Smooth muscle cell (in vitro differentiated cells): ENCODE measurements around the gene KCNK2. TPM values are rescaled to one million over a fixed set of nuclear protein-coding genes. Genes with fewer than 3 reads are reported as not detected.

ENCODE experiments used
- DNase-seq: peaks from one replicate; lab custom pipeline; 2025; ENCODE audit not compliant: unreplicated experiment; lab: John Stamatoyannopoulos, UW
- H2AFZ ChIP-seq: fragments of 200-600 bp; sonication (generic); 2 replicates; pipeline ENCODE4 v1.6.0; 2016; ENCODE audit warnings: antibody characterized with exemption, low read depth, mild to moderate bottlenecking
- H3F3A ChIP-seq: fragments of 200-600 bp; sonication (generic); 2 replicates; pipeline ENCODE4 v1.6.0; 2017; ENCODE audit warnings: antibody characterized with exemption, low read depth
- H3K27ac ChIP-seq: fragments of 200-600 bp; sonication (generic); 2 replicates; pipeline ENCODE4 v1.5.1; 2016; ENCODE audit warnings: low read depth, mild to moderate bottlenecking
- H3K27me3 ChIP-seq: fragments of 200-600 bp; sonication (generic); 2 replicates; pipeline ENCODE4 v1.6.1; 2016; ENCODE audit warnings: low read depth, mild to moderate bottlenecking
- H3K36me3 ChIP-seq: fragments of 200-600 bp; sonication (generic); 2 replicates; pipeline ENCODE4 v1.5.1; 2016; ENCODE audit warnings: low read depth
- H3K4me1 ChIP-seq: fragments of 200-600 bp; sonication (generic); 2 replicates; pipeline ENCODE4 v1.5.1; 2016; ENCODE audit warnings: low read depth
- H3K4me2 ChIP-seq: fragments of 200-600 bp; sonication (generic); 2 replicates; pipeline ENCODE4 v1.6.0; 2016; ENCODE audit warnings: mild to moderate bottlenecking
- H3K4me3 ChIP-seq: fragments of 200-600 bp; sonication (generic); 2 replicates; pipeline ENCODE4 v1.5.1; 2016; ENCODE audit warnings: mild to moderate bottlenecking
- H3K79me2 ChIP-seq: fragments of 200-600 bp; sonication (generic); 2 replicates; pipeline ENCODE4 v1.6.0; 2016; ENCODE audit warnings: low read depth, mild to moderate bottlenecking
- H3K9ac ChIP-seq: fragments of 200-600 bp; sonication (generic); 2 replicates; pipeline ENCODE4 v1.6.0; 2016; ENCODE audit warnings: low read depth
- H3K9me3 ChIP-seq: fragments of 200-600 bp; sonication (generic); replicated peaks from 2 replicates; pipeline ENCODE4 v1.5.1; 2016; ENCODE audit warnings: low read depth
- H4K20me1 ChIP-seq: fragments of 200-600 bp; sonication (generic); 2 replicates; pipeline ENCODE4 v1.6.0; 2016; ENCODE audit warnings: low read depth
- CTCF ChIP-seq: fragments of 200-600 bp; sonication (generic); IDR thresholded peaks from 2 replicates; pipeline ENCODE4 v1.5.1; 2017; ENCODE audit warnings: borderline replicate concordance, mild to moderate bottlenecking, antibody characterized with exemption; ENCODE audit not compliant: insufficient read depth, poor library complexity, severe bottlenecking
- WGBS: methylation state at CpG from one replicate; pipeline ENCODE4 v1.1.7; 2016; ENCODE audit warnings: low lambda C conversion rate; 5-methylcytosine and 5-hydroxymethylcytosine counted together
- polyA plus RNA-seq: library from polyadenylated mRNA; unstranded; fragments of >200 nt; fragmentation: Nextera tagmentation; extraction: Ambion mirVana; gene quantifications from 2 replicates; pipeline ENCODE4 v1.2.1, GENCODE V29; 2016
- total RNA-seq: library from RNA; depleted of rRNA; stranded (reverse); fragments of >200 nt; gene quantifications from 2 replicates; pipeline ENCODE4 v1.2.3, GENCODE V29; 2014

The KCNK2 gene
- total and polyA plus RNA-seq, 2 experiments from 2014 or later: not detected

- H3K27ac ChIP-seq: no peak overlapping the region
- no peaks in the 10 kb centered on the region for H3K9me3 ChIP-seq
- DNase-seq: no peak
- no peak overlapping the region for H3K4me2 ChIP-seq
- 94% methylated on average over 3 of the region's 3 CpGs for WGBS
- H3K4me3 ChIP-seq: no peak overlapping the region
- no peaks in the 10 kb centered on the region for H3K4me1 ChIP-seq
- no peaks in the 10 kb centered on the region for H3K27me3 ChIP-seq
- peak overlapping the region; percentile 21 for H2AFZ ChIP-seq
- H3F3A ChIP-seq: no peaks in the 10 kb centered on the region
- H3K9ac ChIP-seq: no peak overlapping the region
- H4K20me1 ChIP-seq: no peaks in the 10 kb centered on the region
- H3K36me3 ChIP-seq: no peaks in the 10 kb centered on the region
- no peak for TF ChIP-seq CTCF
- H3K79me2 ChIP-seq: no peaks in the 10 kb centered on the region
These were observed 174.6 kb downstream of the KCNK2 start for GRCh38 chr1:215256936-215257679.

GRCh38 chr1:215260711-215261110 is 178.2 kb downstream of the KCNK2 start:
- Histone ChIP-seq H3K27me3 (no peaks in the 10 kb centered on the region), H2AFZ (no peak overlapping the region), H4K20me1 (no peaks in the 10 kb centered on the region), H3K4me1 (no peaks in the 10 kb centered on the region), H3K36me3 (no peaks in the 10 kb centered on the region), H3K9me3 (no peaks in the 10 kb centered on the region), H3K9ac (no peak overlapping the region), H3K79me2 (no peaks in the 10 kb centered on the region), H3K4me3 (no peak overlapping the region), H3F3A (no peaks in the 10 kb centered on the region), H3K27ac (no peak overlapping the region), H3K4me2 (no peak overlapping the region)
- no peak for DNase-seq
- no peak for TF ChIP-seq CTCF
- WGBS: 90% methylated on average over 5 of the region's 5 CpGs

- Histone ChIP-seq H3K27ac (no peak overlapping the region), H3K9me3 (no peaks in the 10 kb centered on the region), H3K79me2 (no peaks in the 10 kb centered on the region), H3K36me3 (no peaks in the 10 kb centered on the region), H3K4me1 (no peaks in the 10 kb centered on the region), H3K4me2 (no peak overlapping the region), H3K27me3 (no peaks in the 10 kb centered on the region), H4K20me1 (no peaks in the 10 kb centered on the region), H3K9ac (no peak overlapping the region), H3F3A (no peaks in the 10 kb centered on the region), H3K4me3 (no peak overlapping the region), H2AFZ (no peak overlapping the region)
- TF ChIP-seq CTCF: no peak
- 96% methylated on average over 1 of the region's 1 CpG for WGBS
- no peak for DNase-seq
These were observed 179.6 kb downstream of the KCNK2 start for GRCh38 chr1:215262106-215262505.

- Histone ChIP-seq H3K36me3 (no peaks in the 10 kb centered on the region), H3K4me2 (no peak overlapping the region), H3K4me3 (no peak overlapping the region), H3K4me1 (no peaks in the 10 kb centered on the region), H3K27ac (no peak overlapping the region), H4K20me1 (no peaks in the 10 kb centered on the region), H3K9me3 (no peaks in the 10 kb centered on the region), H3K27me3 (no peaks in the 10 kb centered on the region), H3K9ac (no peak overlapping the region), H2AFZ (no peak overlapping the region), H3F3A (no peaks in the 10 kb centered on the region), H3K79me2 (no peaks in the 10 kb centered on the region)
- TF ChIP-seq CTCF: no peak
- no peak for DNase-seq
- WGBS: 86% methylated on average over 1 of the region's 1 CpG
These were observed 181.1 kb downstream of the KCNK2 start for GRCh38 chr1:215263636-215264035.
